Esophagus muscularis mucosa (tissue), 4 donors: ENCODE results near the gene CYB5R3.

Experiments used
- EP300 ChIP-seq: sonication (generic); formaldehyde crosslinking; IDR thresholded peaks from one replicate; pipeline ENCODE4 v1.6.1; 2017; ENCODE audit warnings: antibody characterized with exemption
- POLR2A ChIP-seq: fragments of 450-650 bp; IDR thresholded peaks from one replicate; pipeline ENCODE4 v1.6.1; 2017; ENCODE audit warnings: antibody characterized with exemption, moderate library complexity, mild to moderate bottlenecking, low read depth
- POLR2AphosphoS5 ChIP-seq, 2 donors: sonication (generic); formaldehyde crosslinking; IDR thresholded peaks; one replicate each; pipeline ENCODE4 v1.6.1; 2017; ENCODE audit warnings: antibody characterized with exemption in 2 of 2
- TF ChIP-seq, protein P1 (sequence below), 3 experiments: fragments of 200-600 bp in 2 of 3; fragments of 450-650 bp in 1 of 3; sonication (generic) in 2 of 3; IDR thresholded peaks; one replicate each; pipeline ENCODE4 v1.5.1; 2017 to 2019; ENCODE audit warnings: antibody characterized with exemption in 3 of 3, mild to moderate bottlenecking in 2 of 3, moderate library complexity in 1 of 3

DNA sequence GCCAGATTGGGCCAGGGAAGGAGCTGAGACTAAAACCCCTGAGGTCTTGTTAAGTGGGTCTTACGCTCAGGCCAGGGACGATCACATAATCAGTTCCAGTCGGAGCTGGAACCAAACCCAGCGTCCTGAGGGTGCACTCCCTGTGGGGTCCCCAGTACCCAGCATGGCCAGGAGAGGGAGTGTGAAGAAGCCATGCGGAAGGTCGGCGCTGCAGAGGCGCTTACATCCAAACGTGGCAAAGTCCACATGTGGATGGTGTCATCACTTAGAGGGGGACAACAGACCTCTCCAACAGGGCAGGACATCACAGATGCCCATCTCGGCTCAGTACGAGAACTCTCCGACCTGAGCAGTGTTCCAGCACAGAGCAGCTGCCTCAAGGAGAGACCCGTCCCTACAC is 17.1 kb downstream of the CYB5R3 start:
- TF ChIP-seq, protein P1, sequence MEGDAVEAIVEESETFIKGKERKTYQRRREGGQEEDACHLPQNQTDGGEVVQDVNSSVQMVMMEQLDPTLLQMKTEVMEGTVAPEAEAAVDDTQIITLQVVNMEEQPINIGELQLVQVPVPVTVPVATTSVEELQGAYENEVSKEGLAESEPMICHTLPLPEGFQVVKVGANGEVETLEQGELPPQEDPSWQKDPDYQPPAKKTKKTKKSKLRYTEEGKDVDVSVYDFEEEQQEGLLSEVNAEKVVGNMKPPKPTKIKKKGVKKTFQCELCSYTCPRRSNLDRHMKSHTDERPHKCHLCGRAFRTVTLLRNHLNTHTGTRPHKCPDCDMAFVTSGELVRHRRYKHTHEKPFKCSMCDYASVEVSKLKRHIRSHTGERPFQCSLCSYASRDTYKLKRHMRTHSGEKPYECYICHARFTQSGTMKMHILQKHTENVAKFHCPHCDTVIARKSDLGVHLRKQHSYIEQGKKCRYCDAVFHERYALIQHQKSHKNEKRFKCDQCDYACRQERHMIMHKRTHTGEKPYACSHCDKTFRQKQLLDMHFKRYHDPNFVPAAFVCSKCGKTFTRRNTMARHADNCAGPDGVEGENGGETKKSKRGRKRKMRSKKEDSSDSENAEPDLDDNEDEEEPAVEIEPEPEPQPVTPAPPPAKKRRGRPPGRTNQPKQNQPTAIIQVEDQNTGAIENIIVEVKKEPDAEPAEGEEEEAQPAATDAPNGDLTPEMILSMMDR (IDR thresholded peaks at IDR 0.05) = peak in 1 of 3 experiments; percentile 37
- TF ChIP-seq EP300 (no peak), POLR2A (no peak), POLR2AphosphoS5 (IDR thresholded peaks at IDR 0.05) (no peak)
